ENCODE results near the gene CNTROB.

The CNTROB gene

GRCh38 chr17:7915611-7916384 is 16.2 kb upstream of the CNTROB start, which contains the start of gene RNF227 (continued):
- TF ChIP-seq ZNF398 (tag by site-specific recombination; IDR thresholded peaks at IDR 0.05) (peak; percentile 87), ZNF529 (tag by site-specific recombination; IDR thresholded peaks at IDR 0.05; ENCODE audit: insufficient replicate concordance) (no peak), ZNF202 (tag by site-specific recombination; IDR thresholded peaks at IDR 0.05; ENCODE audit: borderline replicate concordance) (no peak), ZNF266 (tag by site-specific recombination; IDR thresholded peaks at IDR 0.05; ENCODE audit: low read depth) (no peak), ZBTB44 (tag by site-specific recombination; IDR thresholded peaks at IDR 0.05) (no peak), ZSCAN30 (tag by site-specific recombination; IDR thresholded peaks at IDR 0.05) (no peak; the same call in 1 of the 2 replicates), FEZF1 (tag by site-specific recombination; IDR thresholded peaks at IDR 0.05) (no peak; the same call in 1 of the 2 replicates), ZNF274 (IDR thresholded peaks at IDR 0.05; ENCODE audit: low read length) (no peak), ZNF274 (tag by site-specific recombination; IDR thresholded peaks at IDR 0.05; ENCODE audit: borderline replicate concordance) (no peak), ZNF24 (tag by site-specific recombination; IDR thresholded peaks at IDR 0.05) (0 out of 2 replicates have a peak, but pooled peaks have one; percentile 30), ZNF121 (tag by site-specific recombination; IDR thresholded peaks at IDR 0.05) (no peak), ZNF777 (tag by site-specific recombination; IDR thresholded peaks at IDR 0.05; ENCODE audit: borderline replicate concordance) (no peak), ZBTB21 (tag by site-specific recombination; IDR thresholded peaks at IDR 0.05) (no peak), ZNF169 (tag by site-specific recombination; IDR thresholded peaks at IDR 0.05) (no peak), ZBTB1 (tag by site-specific recombination; IDR thresholded peaks at IDR 0.05) (no peak), ZNF292 (tag by site-specific recombination; IDR thresholded peaks at IDR 0.05; ENCODE audit: borderline replicate concordance, low read depth) (no peak), ZNF692 (tag by site-specific recombination; IDR thresholded peaks at IDR 0.05) (peak; percentile 100), ZNF549 (tag by site-specific recombination; IDR thresholded peaks at IDR 0.05) (no peak), HOXD13 (CRISPR knock-in tag; IDR thresholded peaks at IDR 0.05; ENCODE audit: borderline replicate concordance) (no peak), PRDM6 (tag by site-specific recombination; IDR thresholded peaks at IDR 0.05) (no peak), ZNF560 (tag by site-specific recombination; IDR thresholded peaks at IDR 0.05; ENCODE audit: borderline replicate concordance) (no peak), PRDM1 (tag by site-specific recombination; IDR thresholded peaks at IDR 0.05) (no peak), ZNF624 (tag by site-specific recombination; IDR thresholded peaks at IDR 0.05) (no peak), SCRT2 (tag by site-specific recombination; IDR thresholded peaks at IDR 0.05) (no peak), REPIN1 (tag by site-specific recombination; IDR thresholded peaks at IDR 0.05; ENCODE audit: low read depth) (no peak), ZNF175 (tag by site-specific recombination; IDR thresholded peaks at IDR 0.05) (no peak), GLI2 (tag by site-specific recombination; IDR thresholded peaks at IDR 0.05; ENCODE audit: borderline replicate concordance, low read depth) (no peak), ZNF155 (tag by site-specific recombination; IDR thresholded peaks at IDR 0.05) (no peak)
- TF ChIP-seq, protein P1, sequence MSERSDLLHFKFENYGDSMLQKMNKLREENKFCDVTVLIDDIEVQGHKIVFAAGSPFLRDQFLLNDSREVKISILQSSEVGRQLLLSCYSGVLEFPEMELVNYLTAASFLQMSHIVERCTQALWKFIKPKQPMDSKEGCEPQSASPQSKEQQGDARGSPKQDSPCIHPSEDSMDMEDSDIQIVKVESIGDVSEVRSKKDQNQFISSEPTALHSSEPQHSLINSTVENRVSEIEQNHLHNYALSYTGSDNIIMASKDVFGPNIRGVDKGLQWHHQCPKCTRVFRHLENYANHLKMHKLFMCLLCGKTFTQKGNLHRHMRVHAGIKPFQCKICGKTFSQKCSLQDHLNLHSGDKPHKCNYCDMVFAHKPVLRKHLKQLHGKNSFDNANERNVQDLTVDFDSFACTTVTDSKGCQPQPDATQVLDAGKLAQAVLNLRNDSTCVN (tag by site-specific recombination; optimal IDR thresholded peaks at IDR 0.05) = peak; percentile 96
- TF ChIP-seq, protein P2, sequence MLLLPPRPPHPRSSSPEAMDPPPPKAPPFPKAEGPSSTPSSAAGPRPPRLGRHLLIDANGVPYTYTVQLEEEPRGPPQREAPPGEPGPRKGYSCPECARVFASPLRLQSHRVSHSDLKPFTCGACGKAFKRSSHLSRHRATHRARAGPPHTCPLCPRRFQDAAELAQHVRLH (tag by site-specific recombination; IDR thresholded peaks at IDR 0.05) = no peak
- TF ChIP-seq, protein P3, sequence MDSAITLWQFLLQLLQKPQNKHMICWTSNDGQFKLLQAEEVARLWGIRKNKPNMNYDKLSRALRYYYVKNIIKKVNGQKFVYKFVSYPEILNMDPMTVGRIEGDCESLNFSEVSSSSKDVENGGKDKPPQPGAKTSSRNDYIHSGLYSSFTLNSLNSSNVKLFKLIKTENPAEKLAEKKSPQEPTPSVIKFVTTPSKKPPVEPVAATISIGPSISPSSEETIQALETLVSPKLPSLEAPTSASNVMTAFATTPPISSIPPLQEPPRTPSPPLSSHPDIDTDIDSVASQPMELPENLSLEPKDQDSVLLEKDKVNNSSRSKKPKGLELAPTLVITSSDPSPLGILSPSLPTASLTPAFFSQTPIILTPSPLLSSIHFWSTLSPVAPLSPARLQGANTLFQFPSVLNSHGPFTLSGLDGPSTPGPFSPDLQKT (IDR thresholded peaks at IDR 0.05; ENCODE audit: borderline replicate concordance, low read depth, low read length) = no peak

Data from HEK293 (cell line).